Bronchial epithelial cell (primary cell): ENCODE results near the gene PRKCG. TPM values are rescaled to one million over a fixed set of nuclear protein-coding genes. Genes with fewer than 3 reads are reported as not detected.

ENCODE experiments used
- DNase-seq: peaks from one replicate; pipeline ENCODE4 v3.0.0-alpha.2; 2010; ENCODE audit warnings: low read depth
- FAIRE-seq: peaks from 2 replicates; lab custom pipeline; 2011; peaks lifted over from hg19 to GRCh38; lab: Jason Lieb, UNC
- H3K27me3 ChIP-seq: 2 replicates; pipeline ENCODE4 v1.5.1; 2011; ENCODE audit warnings: low read length; ENCODE audit not compliant: control insufficient read depth, insufficient read depth
- H3K36me3 ChIP-seq: 2 replicates; pipeline ENCODE4 v1.5.1; 2011; ENCODE audit warnings: low read length; ENCODE audit not compliant: control insufficient read depth, insufficient read depth
- H3K4me3 ChIP-seq: 2 replicates; pipeline ENCODE4 v1.5.1; 2011; ENCODE audit warnings: mild to moderate bottlenecking, low read depth, low read length, control low read depth
- total RNA-seq: library from RNA; depleted of rRNA; stranded (reverse); fragments of >200 nt; gene quantifications from 2 replicates; pipeline ENCODE4 v1.2.1, GENCODE V29; 2014
- TF ChIP-seq, protein P1 (sequence below): IDR thresholded peaks from 2 replicates; pipeline ENCODE4 v1.5.1; 2011; ENCODE audit warnings: mild to moderate bottlenecking, moderate library complexity, low read length, control low read depth, inconsistent platforms; ENCODE audit not compliant: insufficient read depth, severe bottlenecking

PRKCG gene
- total RNA-seq, 1 donor from 2014 or later, result not detected

DNA sequence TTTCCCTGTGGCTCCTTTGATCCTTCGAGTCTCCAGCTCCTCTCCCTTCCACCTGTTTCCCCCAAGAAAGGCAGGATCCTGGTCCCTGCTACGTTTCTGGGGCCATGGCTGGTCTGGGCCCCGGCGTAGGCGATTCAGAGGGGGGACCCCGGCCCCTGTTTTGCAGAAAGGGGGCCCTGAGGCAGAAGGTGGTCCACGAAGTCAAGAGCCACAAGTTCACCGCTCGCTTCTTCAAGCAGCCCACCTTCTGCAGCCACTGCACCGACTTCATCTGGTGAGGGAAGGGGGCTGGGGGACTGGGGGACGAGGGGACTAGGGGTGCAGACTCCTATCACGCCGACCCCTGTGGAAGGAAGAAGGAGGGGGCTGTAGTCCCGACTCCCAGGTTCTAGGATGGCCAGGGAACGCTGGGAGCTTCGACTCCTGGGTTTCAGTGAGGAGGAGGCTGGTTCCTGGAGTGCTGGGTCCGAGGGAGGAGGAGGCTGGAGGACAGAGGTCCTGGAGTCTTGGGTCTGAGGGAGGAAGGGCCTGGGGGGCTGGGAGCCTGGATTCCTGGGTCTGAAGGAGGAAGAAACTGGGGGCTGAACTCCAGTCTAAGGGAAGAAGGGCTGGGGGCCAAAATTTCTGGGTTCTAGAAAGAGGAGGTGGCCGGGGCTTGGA is 524 bp downstream of the PRKCG start:
- DNase-seq, result no peak
- TF ChIP-seq, protein P1, sequence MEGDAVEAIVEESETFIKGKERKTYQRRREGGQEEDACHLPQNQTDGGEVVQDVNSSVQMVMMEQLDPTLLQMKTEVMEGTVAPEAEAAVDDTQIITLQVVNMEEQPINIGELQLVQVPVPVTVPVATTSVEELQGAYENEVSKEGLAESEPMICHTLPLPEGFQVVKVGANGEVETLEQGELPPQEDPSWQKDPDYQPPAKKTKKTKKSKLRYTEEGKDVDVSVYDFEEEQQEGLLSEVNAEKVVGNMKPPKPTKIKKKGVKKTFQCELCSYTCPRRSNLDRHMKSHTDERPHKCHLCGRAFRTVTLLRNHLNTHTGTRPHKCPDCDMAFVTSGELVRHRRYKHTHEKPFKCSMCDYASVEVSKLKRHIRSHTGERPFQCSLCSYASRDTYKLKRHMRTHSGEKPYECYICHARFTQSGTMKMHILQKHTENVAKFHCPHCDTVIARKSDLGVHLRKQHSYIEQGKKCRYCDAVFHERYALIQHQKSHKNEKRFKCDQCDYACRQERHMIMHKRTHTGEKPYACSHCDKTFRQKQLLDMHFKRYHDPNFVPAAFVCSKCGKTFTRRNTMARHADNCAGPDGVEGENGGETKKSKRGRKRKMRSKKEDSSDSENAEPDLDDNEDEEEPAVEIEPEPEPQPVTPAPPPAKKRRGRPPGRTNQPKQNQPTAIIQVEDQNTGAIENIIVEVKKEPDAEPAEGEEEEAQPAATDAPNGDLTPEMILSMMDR, result no peak
- Histone ChIP-seq H3K36me3 (no peaks in the 10 kb centered on the region), H3K27me3 (peaks cover 29% of the 10 kb centered on the region), H3K4me3 (no peak overlapping the region)
- no peak for FAIRE-seq

DNA sequence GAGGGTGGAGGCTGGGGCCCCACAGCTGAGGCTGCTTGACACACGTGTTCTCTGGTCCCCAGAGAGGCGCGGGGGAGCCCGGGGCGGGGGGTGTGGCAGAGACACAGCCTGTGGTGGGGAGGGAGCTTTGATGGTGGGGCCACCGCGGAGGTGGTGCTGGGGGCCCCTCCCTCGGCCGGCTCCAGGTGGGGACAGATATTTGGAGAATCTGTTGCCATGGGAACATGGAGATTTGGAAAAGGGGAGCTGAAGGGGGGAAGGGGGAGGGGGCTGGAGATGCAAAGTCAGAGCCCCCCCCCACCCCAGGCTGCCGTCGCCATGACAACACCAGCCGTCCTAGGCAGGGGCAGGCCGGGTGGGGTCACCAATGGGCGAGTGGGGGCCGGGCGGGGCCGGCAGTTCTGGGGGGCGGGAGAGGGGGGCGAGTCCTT is 1.2 kb downstream of the PRKCG start:
- no peak for DNase-seq
- FAIRE-seq, result no peak
- H3K36me3 ChIP-seq, result no peaks in the 10 kb centered on the region
- TF ChIP-seq, protein P1, result no peak
- H3K27me3 ChIP-seq, result peaks cover 29% of the 10 kb centered on the region
- no peak overlapping the region for H3K4me3 ChIP-seq

DNA sequence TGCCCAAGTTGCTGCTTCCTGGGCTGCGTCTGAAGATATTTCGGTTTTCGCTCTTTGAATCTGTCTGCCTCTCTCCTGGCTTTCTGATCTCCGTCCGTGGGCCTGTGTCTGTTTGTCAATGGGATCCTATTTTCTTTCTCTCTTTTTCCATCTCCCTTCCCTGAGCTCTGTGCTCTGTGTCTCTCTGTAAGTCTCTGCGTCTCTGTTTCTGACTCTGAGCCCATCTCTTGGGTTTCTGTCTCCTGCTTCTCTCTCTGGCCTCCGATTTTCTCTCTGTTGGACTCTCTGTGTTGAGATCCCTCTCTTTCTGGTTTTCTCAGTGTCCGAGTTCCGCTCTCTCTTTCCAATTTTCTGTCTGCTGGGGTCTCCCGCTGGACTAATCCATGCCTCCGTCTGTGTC is 1.7 kb downstream of the PRKCG start:
- Histone ChIP-seq H3K36me3 (no peaks in the 10 kb centered on the region), H3K4me3 (no peak overlapping the region), H3K27me3 (peaks cover 29% of the 10 kb centered on the region)
- no peak for FAIRE-seq
- TF ChIP-seq, protein P1, result no peak
- DNase-seq, result no peak

DNA sequence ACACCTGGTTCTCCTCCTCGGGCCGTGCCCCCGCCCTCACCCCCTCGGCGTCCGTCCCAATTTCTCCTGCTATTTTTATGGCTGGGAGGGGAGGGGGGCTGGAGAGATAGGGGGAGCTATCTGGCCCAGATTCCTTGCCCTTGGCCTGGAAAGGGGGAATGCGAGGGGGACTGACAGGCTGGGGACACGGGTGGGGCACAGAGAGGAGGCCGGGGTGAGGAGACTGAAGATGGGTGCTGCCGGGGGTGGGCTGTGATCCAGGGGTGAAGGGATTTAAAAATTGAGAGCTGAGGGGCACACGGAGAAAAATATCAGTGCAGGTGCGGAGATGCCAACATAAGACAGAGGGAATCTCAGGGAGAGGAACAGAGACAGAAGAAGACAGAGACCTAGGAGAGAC is 2.3 kb downstream of the PRKCG start:
- TF ChIP-seq, protein P1, result no peak
- DNase-seq, result no peak
- FAIRE-seq, result no peak
- H3K27me3 ChIP-seq, result peaks cover 29% of the 10 kb centered on the region
- no peaks in the 10 kb centered on the region for H3K36me3 ChIP-seq
- no peak overlapping the region for H3K4me3 ChIP-seq

DNA sequence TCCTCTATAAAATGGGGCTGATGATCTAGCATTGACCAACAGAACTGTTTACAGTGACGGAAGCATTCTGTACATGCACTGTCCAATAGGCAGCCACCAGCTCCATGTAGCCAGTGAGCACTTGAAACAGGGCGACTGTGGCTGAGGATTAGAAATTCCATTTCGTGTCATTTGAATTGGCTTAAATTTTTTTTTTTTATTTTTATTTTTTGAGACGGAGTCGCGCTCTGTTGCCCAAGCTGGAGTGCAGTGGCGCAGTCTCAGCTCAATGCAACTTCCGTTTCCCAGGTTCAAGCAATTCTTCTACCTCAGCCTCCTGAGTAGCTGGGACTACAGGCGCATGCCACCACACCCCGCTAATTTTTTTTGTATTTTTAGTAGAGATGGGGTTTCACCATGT is 3.0 kb downstream of the PRKCG start:
- Histone ChIP-seq H3K27me3 (peaks cover 24% of the 10 kb centered on the region), H3K36me3 (no peaks in the 10 kb centered on the region), H3K4me3 (no peak overlapping the region)
- TF ChIP-seq, protein P1, result no peak
- DNase-seq (no peak), FAIRE-seq (no peak)

DNA sequence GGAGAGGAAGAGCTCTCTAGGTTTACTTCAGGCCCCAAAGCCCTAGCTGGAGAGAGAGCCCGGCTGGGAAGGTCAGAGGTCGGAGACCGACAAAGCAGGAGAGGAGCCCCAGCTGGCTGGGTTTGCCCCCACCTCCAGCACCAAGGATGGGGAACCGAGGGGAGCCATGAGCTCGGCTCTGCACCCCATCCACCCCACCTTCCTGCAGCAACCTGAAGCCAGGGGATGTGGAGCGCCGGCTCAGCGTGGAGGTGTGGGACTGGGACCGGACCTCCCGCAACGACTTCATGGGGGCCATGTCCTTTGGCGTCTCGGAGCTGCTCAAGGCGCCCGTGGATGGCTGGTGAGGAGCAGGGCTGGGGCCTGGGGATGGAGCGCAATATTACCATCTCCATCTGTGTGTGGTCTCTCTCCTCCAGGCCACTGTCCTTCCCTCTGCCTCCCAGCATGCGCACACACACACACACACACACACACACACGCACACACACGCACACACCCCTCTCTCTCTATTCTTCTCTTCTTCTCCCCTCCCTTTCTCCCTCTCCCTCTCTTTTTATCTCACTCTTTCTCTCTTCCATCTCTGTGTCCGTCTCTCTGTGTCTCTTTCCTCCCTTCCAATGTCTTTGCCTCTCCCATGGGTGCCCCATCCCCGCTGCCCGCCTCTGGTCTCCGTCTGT is 10.4 kb downstream of the PRKCG start:
- FAIRE-seq (no peak), DNase-seq (no peak)
- TF ChIP-seq, protein P1, result no peak
- Histone ChIP-seq H3K4me3 (no peak overlapping the region), H3K27me3 (no peaks in the 10 kb centered on the region), H3K36me3 (no peaks in the 10 kb centered on the region)
